ENCODE data around the gene IL22.

DNA sequence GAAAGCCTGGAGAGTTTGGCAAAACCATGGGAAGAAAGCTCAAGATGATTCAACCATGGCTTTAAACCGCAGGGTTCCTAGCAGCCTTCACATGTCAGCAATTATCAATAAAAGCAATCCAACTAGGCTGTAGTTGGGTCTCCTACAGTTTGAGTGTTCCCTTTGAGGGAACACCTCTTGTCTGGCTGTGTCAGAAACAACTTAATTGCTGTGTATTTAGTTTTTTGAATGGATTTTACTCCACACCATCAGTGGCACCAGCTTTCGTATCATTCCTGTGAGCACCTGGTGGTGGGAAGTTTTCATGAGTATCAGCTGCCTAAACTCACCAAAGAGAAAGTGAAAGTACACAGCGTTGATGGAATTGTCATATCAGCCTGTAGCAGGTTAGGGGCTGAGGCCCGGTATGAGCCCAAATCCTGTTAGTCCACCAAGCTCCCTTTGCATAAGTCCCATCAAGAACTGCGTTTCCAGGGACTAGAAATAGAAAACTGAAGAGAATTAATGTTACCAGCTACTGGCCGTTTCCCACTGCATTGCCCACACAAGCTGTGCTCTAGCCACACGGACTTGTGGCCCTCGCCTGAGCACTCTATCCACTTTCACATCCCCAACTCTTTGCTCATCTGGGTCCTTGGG lies 16.9 kb downstream of the IL22 start:
- TF ChIP-seq, protein P1, sequence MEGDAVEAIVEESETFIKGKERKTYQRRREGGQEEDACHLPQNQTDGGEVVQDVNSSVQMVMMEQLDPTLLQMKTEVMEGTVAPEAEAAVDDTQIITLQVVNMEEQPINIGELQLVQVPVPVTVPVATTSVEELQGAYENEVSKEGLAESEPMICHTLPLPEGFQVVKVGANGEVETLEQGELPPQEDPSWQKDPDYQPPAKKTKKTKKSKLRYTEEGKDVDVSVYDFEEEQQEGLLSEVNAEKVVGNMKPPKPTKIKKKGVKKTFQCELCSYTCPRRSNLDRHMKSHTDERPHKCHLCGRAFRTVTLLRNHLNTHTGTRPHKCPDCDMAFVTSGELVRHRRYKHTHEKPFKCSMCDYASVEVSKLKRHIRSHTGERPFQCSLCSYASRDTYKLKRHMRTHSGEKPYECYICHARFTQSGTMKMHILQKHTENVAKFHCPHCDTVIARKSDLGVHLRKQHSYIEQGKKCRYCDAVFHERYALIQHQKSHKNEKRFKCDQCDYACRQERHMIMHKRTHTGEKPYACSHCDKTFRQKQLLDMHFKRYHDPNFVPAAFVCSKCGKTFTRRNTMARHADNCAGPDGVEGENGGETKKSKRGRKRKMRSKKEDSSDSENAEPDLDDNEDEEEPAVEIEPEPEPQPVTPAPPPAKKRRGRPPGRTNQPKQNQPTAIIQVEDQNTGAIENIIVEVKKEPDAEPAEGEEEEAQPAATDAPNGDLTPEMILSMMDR (IDR thresholded peaks at IDR 0.05) = no peak
- no peak for TF ChIP-seq ZFX (IDR thresholded peaks at IDR 0.05; ENCODE audit: borderline replicate concordance)
